ENCODE measurements around the gene DIPK1C. TPM values are rescaled to one million over a fixed set of nuclear protein-coding genes. Genes with fewer than 3 reads are reported as not detected.

The DIPK1C gene
- total and polyA plus RNA-seq, 2 of the 4 experiments (the other 2 are of a cell fraction) = not detected

- Histone ChIP-seq H3K4me2 (ENCODE audit: low read depth, low read length) (no peak overlapping the region), H2AFZ (replicated peaks; ENCODE audit: low read length, poor library complexity) (no peak overlapping the region), H2BK20ac (ENCODE audit: low read depth, low read length) (no peak overlapping the region), H3K14ac (replicated peaks; ENCODE audit: low read depth, low read length) (no peak overlapping the region), H4K91ac (ENCODE audit: insufficient read depth, low read depth, low read length) (no peak overlapping the region), H4K8ac (ENCODE audit: low read depth in 2 of 2, low read length in 2 of 2) (no peak overlapping the region), H3K9ac (ENCODE audit: low read depth, low read length) (no peak overlapping the region), H4K5ac (ENCODE audit: low read depth, low read length) (no peak overlapping the region), H2BK15ac (ENCODE audit: low read depth, low read length) (no peak overlapping the region), H3K56ac (ENCODE audit: extremely low read depth, insufficient read depth, low read length) (no peak overlapping the region), H3K9me1 (ENCODE audit: insufficient read depth, low read length) (no peaks in the 10 kb centered on the region), H3K27ac (ENCODE audit: insufficient read depth, low read length) (no peak overlapping the region), H2AK5ac (ENCODE audit: low read depth, low read length) (no peak overlapping the region), H3K79me1 (ENCODE audit: low read depth in 1 of 2, low read length in 2 of 2) (no peaks in the 10 kb centered on the region), H3K4ac (ENCODE audit: low read depth, low read length) (no peak overlapping the region), H4K20me1 (ENCODE audit: insufficient read depth, low read length) (no peaks in the 10 kb centered on the region), H2BK120ac (ENCODE audit: low read depth, low read length) (no peak overlapping the region), H3K4me3 (ENCODE audit: insufficient read depth, low read depth, low read length) (no peak overlapping the region), H3K9me3 (ENCODE audit: control insufficient read depth, insufficient read depth, low read length) (no peaks in the 10 kb centered on the region), H3K36me3 (ENCODE audit: control insufficient read depth, insufficient read depth, low read length) (no peaks in the 10 kb centered on the region), H2BK5ac (ENCODE audit: low read depth, low read length, poor library complexity, severe bottlenecking) (no peak overlapping the region), H3K18ac (ENCODE audit: low read depth, low read length) (no peak overlapping the region), H3K27me3 (ENCODE audit: control insufficient read depth, insufficient read depth, low read length) (peaks cover 8% of the 10 kb centered on the region), H2AK9ac (replicated peaks; ENCODE audit: low read depth, low read length, poor library complexity) (no peak overlapping the region), H3K23ac (ENCODE audit: low read depth, low read length) (no peak overlapping the region), H3K4me1 (ENCODE audit: control insufficient read depth, insufficient read depth, low read length) (no peaks in the 10 kb centered on the region)
- BruUV-seq (replicated peaks) = no TSS peak
- TF ChIP-seq MAFK (IDR thresholded peaks at IDR 0.05; ENCODE audit: low read depth, low read length) (no peak), RFX5 (IDR thresholded peaks at IDR 0.05; ENCODE audit: low read depth, low read length) (no peak), BHLHE40 (IDR thresholded peaks at IDR 0.05; ENCODE audit: low read depth, low read length) (no peak), RAD21 (IDR thresholded peaks at IDR 0.05; ENCODE audit: low read length) (no peak), RCOR1 (IDR thresholded peaks at IDR 0.05; ENCODE audit: insufficient replicate concordance, low read length) (no peak), CHD1 (IDR thresholded peaks at IDR 0.05; ENCODE audit: low read depth, low read length) (no peak), ELK1 (IDR thresholded peaks at IDR 0.05; ENCODE audit: borderline replicate concordance, low read depth, low read length) (no peak), CTCF (conservative IDR thresholded peaks at IDR 0.05; ENCODE audit: low read depth, low read length) (no peak), MXI1 (IDR thresholded peaks at IDR 0.05; ENCODE audit: borderline replicate concordance, low read depth, low read length) (no peak), NFE2L2 (IDR thresholded peaks at IDR 0.05; ENCODE audit: low read depth, low read length) (no peak), USF2 (IDR thresholded peaks at IDR 0.05; ENCODE audit: low read depth, low read length) (no peak), CEBPB (IDR thresholded peaks at IDR 0.05; ENCODE audit: low read depth, low read length) (no peak)
- dilution Hi-C loops (cut with HindIII; ENCODE audit: low sequenced_read_pairs, unreplicated experiment) = no loop called here
- in situ Hi-C loops (cut with MboI; ENCODE audit: low sequenced_read_pairs) = no loop called here
- POLR2A ChIA-PET (ENCODE audit: unreplicated experiment) = no interaction called here
- DNase-seq (no peak), ATAC-seq (ENCODE audit: low read depth) (no peak)
- WGBS, 2 experiments (ENCODE audit: extremely low coverage in 2 of 2, insufficient read length in 1 of 2) = no CpG with 5 or more reads among the region's 3 CpGs
- intact Hi-C loops (cut with micrococcal nuclease) = no loop called here
- CTCF ChIA-PET = no interaction called here
Measured at GRCh38 chr18:74468547-74469061, 11.5 kb upstream of the DIPK1C start.

All from IMR-90 (cell line).